OCI-LY1 (cell line): ENCODE results near the gene PTPN3.

Source experiments
- H2AFZ ChIP-seq: fragments of 200-600 bp; sonication (generic), shearing (Covaris generic); 2 replicates; pipeline ENCODE4 v1.6.0; 2014; ENCODE audit warnings: antibody characterized with exemption, mild to moderate bottlenecking, low read length
- H3F3A ChIP-seq: fragments of 200-600 bp; sonication (generic), shearing (Covaris generic); 2 replicates; pipeline ENCODE4 v1.6.0; 2014; ENCODE audit warnings: mild to moderate bottlenecking, antibody characterized with exemption, low read length, moderate library complexity; ENCODE audit not compliant: insufficient read depth
- H3K27ac ChIP-seq: fragments of 200-600 bp; sonication (generic); 2 replicates; pipeline ENCODE4 v1.5.1; 2014; ENCODE audit warnings: low read length, mixed run types, mild to moderate bottlenecking, low read depth; ENCODE audit not compliant: poor library complexity, severe bottlenecking
- H3K27me3 ChIP-seq: fragments of 200-600 bp; sonication (generic); 2 replicates; pipeline ENCODE4 v1.6.0; 2014; ENCODE audit warnings: antibody characterized with exemption, mild to moderate bottlenecking, low read length, moderate library complexity; ENCODE audit not compliant: insufficient read depth
- H3K36me3 ChIP-seq: fragments of 200-600 bp; sonication (generic); 2 replicates; pipeline ENCODE4 v1.6.1; 2014; ENCODE audit warnings: mild to moderate bottlenecking, antibody characterized with exemption, low read length, moderate library complexity, mixed read lengths; ENCODE audit not compliant: insufficient read depth
- H3K4me1 ChIP-seq: fragments of 200-600 bp; sonication (generic); 2 replicates; pipeline ENCODE4 v1.5.1; 2014; ENCODE audit warnings: mild to moderate bottlenecking, low read length, moderate library complexity; ENCODE audit not compliant: insufficient read depth, severe bottlenecking
- H3K4me2 ChIP-seq: fragments of 200-600 bp; sonication (generic), shearing (Covaris generic); 2 replicates; pipeline ENCODE4 v1.6.1; 2014; ENCODE audit warnings: low read length
- H3K4me3 ChIP-seq: fragments of 200-600 bp; sonication (generic); 2 replicates; pipeline ENCODE4 v1.5.1; 2014; ENCODE audit warnings: low read length, low read depth, mild to moderate bottlenecking, mixed read lengths; ENCODE audit not compliant: poor library complexity, severe bottlenecking
- H3K79me2 ChIP-seq: fragments of 200-600 bp; shearing (Covaris generic); 2 replicates; pipeline ENCODE4 v1.6.1; 2016; ENCODE audit warnings: mixed run types, low read length, mixed read lengths; ENCODE audit not compliant: insufficient read depth
- H3K9ac ChIP-seq: fragments of 200-600 bp; sonication (generic), shearing (Covaris generic); 2 replicates; pipeline ENCODE4 v1.6.1; 2014; ENCODE audit warnings: mild to moderate bottlenecking, low read length, mixed read lengths
- H3K9me2 ChIP-seq: fragments of 200-600 bp; sonication (generic), shearing (Covaris generic); 2 replicates; pipeline ENCODE4 v1.6.1; 2014; ENCODE audit warnings: low read depth, mild to moderate bottlenecking, low read length, mixed read lengths
- H3K9me3 ChIP-seq: fragments of 200-600 bp; shearing (Covaris generic); 2 replicates; pipeline ENCODE4 v1.6.1; 2014; ENCODE audit warnings: low read length, mixed read lengths
- H4K20me1 ChIP-seq: fragments of 200-600 bp; sonication (generic), shearing (Covaris generic); 2 replicates; pipeline ENCODE4 v1.6.0; 2016; ENCODE audit warnings: mild to moderate bottlenecking, low read length; ENCODE audit not compliant: insufficient read depth
- EZH2 ChIP-seq: fragments of 200-600 bp; sonication (generic), shearing (Covaris generic); IDR thresholded peaks from 2 replicates; pipeline ENCODE4 v1.8.0; 2017; ENCODE audit warnings: borderline replicate concordance, mixed run types, mild to moderate bottlenecking, antibody characterized with exemption, low read length, moderate library complexity, mixed read lengths
- TF ChIP-seq, protein P1 (sequence below): fragments of 200-600 bp; sonication (generic), shearing (Covaris generic); IDR thresholded peaks from 2 replicates; pipeline ENCODE4 v1.5.1; 2017; ENCODE audit warnings: mild to moderate bottlenecking, antibody characterized with exemption, low read length, moderate library complexity, mixed read lengths

Gene PTPN3

DNA sequence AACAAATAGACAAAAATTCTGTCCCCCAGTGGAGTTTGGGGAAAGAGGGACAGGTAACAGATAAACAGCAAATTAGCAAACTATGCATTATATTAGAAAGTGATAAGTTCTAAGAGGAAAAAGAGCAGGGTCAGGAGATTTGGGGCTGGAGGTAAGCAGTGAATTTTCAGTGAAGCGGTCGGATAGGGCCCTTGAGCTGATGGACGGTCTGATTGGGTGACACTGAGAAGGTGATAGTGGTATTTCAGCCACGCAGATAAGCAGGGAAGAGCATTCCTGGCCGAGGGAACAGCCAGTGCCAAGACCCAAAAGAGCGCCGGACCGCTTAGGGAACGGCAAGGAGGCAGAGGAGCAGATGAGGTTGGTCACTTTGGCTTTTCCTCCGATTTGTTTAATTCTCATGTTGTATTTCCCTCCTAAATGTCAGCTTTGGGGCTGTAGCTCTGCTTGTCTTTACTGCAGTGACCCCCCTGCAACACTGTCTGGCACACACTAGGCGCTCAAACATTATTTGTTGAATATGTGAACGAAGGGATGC lies 1.1 kb upstream of the PTPN3 start:
- TF ChIP-seq, protein P1, sequence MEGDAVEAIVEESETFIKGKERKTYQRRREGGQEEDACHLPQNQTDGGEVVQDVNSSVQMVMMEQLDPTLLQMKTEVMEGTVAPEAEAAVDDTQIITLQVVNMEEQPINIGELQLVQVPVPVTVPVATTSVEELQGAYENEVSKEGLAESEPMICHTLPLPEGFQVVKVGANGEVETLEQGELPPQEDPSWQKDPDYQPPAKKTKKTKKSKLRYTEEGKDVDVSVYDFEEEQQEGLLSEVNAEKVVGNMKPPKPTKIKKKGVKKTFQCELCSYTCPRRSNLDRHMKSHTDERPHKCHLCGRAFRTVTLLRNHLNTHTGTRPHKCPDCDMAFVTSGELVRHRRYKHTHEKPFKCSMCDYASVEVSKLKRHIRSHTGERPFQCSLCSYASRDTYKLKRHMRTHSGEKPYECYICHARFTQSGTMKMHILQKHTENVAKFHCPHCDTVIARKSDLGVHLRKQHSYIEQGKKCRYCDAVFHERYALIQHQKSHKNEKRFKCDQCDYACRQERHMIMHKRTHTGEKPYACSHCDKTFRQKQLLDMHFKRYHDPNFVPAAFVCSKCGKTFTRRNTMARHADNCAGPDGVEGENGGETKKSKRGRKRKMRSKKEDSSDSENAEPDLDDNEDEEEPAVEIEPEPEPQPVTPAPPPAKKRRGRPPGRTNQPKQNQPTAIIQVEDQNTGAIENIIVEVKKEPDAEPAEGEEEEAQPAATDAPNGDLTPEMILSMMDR: no peak
- no peak for TF ChIP-seq EZH2
- H4K20me1 ChIP-seq: no peaks in the 10 kb centered on the region
- H3F3A ChIP-seq: no peaks in the 10 kb centered on the region
- H3K9me2 ChIP-seq: no peaks in the 10 kb centered on the region
- H3K9ac ChIP-seq: no peak overlapping the region
- no peak overlapping the region for H3K4me2 ChIP-seq
- H3K9me3 ChIP-seq: no peaks in the 10 kb centered on the region
- H2AFZ ChIP-seq: no peak overlapping the region
- H3K79me2 ChIP-seq: no peaks in the 10 kb centered on the region
- no peak overlapping the region for H3K4me3 ChIP-seq
- H3K27me3 ChIP-seq: no peaks in the 10 kb centered on the region
- no peaks in the 10 kb centered on the region for H3K36me3 ChIP-seq
- H3K4me1 ChIP-seq: no peaks in the 10 kb centered on the region
- H3K27ac ChIP-seq: no peak overlapping the region

DNA sequence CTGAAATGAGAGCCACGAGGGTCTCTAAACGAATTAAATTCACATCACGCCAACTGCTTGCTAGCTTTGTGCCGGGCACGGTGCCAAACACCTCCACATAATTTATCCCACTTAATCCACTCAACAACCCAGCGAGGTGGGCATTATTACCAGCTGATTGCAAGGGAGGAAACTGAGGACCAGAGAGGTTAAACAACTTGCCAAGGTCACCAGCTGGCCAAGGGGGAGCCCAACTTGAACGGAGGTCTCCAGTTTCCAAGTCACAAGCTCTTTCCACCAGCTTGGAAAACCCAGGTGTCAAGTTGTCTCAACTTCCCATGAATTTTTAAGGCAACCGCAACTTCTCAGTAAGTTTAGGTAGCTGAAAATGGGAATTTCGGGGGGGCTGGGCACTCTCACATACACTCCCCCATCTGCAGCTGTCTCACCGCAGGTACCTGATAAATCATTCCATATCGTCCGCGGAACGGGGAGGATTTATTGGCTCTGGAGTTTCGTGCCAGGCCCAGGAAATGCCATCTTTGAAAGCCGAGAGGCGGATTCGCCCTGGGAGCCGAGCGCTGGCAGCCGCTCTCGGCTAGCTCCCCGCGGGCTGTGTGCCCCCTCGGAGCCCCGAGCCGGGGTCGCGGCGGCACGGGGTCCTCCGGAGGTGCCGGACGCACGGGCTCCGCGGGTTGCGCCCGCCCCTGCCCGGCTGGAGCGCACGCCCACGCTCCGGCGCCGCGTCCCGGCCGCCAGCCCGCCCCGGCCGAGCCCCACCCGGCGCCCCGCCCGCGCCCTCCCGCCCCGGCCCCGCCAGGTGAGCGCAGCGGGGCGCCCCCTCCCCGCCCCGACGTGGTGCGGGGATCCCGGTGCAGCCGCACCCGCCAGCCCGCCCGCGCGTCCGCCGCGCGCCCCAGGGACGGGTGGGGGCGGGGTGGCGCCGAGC lies 617 bp downstream of the PTPN3 start:
- H2AFZ ChIP-seq: no peak overlapping the region
- no peaks in the 10 kb centered on the region for H3K9me3 ChIP-seq
- no peak overlapping the region for H3K27ac ChIP-seq
- H3K4me3 ChIP-seq: no peak overlapping the region
- no peaks in the 10 kb centered on the region for H4K20me1 ChIP-seq
- no peaks in the 10 kb centered on the region for H3K79me2 ChIP-seq
- no peaks in the 10 kb centered on the region for H3K9me2 ChIP-seq
- H3K36me3 ChIP-seq: no peaks in the 10 kb centered on the region
- no peaks in the 10 kb centered on the region for H3K4me1 ChIP-seq
- no peak for TF ChIP-seq EZH2
- TF ChIP-seq, protein P1: no peak
- H3K4me2 ChIP-seq: no peak overlapping the region
- no peaks in the 10 kb centered on the region for H3F3A ChIP-seq
- no peaks in the 10 kb centered on the region for H3K27me3 ChIP-seq
- no peak overlapping the region for H3K9ac ChIP-seq

DNA sequence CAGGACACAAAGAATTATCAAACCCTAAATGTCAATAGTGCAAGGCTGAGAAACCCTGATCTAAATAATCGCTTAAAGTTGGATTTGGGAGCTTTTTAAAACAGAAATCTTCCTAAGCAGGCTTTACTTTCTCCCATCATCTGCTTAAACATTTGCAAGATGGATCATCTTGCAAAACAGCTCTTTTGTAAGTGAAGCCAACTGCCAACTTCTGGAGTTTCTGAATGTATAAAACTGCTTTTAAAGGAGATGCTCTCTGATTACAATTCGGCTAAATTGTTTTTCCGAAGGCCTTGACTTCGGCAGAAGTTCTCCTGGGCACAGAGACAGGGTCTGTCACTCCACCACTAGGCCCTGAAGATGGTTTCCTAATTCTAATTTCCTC lies 1.3 kb downstream of the PTPN3 start:
- no peaks in the 10 kb centered on the region for H3K9me2 ChIP-seq
- H3K9ac ChIP-seq: no peak overlapping the region
- no peak overlapping the region for H3K4me2 ChIP-seq
- no peaks in the 10 kb centered on the region for H3K79me2 ChIP-seq
- TF ChIP-seq, protein P1: no peak
- no peak for TF ChIP-seq EZH2
- no peak overlapping the region for H3K4me3 ChIP-seq
- H3F3A ChIP-seq: no peaks in the 10 kb centered on the region
- H2AFZ ChIP-seq: no peak overlapping the region
- H3K27me3 ChIP-seq: no peaks in the 10 kb centered on the region
- no peak overlapping the region for H3K27ac ChIP-seq
- H3K9me3 ChIP-seq: no peaks in the 10 kb centered on the region
- no peaks in the 10 kb centered on the region for H4K20me1 ChIP-seq
- no peaks in the 10 kb centered on the region for H3K4me1 ChIP-seq
- H3K36me3 ChIP-seq: no peaks in the 10 kb centered on the region
